ENCODE data around the gene MICB.

The MICB gene

DNA sequence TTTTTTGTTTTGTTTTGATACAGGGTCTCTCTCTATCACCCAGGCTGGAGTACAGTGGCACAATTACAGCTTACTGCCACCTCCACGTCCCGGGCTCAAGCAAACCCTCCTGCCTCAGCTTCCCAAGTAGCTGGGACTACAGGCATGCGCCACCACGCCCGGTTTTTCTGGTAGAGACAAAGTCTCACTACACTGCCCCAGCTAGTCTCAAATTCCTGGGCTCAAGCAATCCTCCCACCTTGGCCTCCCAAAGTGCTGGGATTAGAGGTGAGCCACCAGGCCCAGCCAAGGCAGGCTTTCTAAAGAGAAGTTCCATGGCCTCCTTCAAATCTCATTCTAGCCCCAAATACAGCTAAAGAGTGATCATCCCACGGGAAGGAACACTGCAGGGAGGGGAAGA is 36.1 kb downstream of the MICB start:
- Histone ChIP-seq H3K9me3 (ENCODE audit: control insufficient read depth, insufficient read depth, low read length) (no peaks in the 10 kb centered on the region), H3K9ac (ENCODE audit: low read depth, low read length) (no peak overlapping the region), H3K4me1 (ENCODE audit: insufficient read depth, low read length) (0 out of 2 replicates have a peak, but pooled peaks cover 3% of the 10 kb centered on the region), H3K36me3 (ENCODE audit: insufficient read depth, low read length) (peaks cover 60% of the 10 kb centered on the region)

DNA sequence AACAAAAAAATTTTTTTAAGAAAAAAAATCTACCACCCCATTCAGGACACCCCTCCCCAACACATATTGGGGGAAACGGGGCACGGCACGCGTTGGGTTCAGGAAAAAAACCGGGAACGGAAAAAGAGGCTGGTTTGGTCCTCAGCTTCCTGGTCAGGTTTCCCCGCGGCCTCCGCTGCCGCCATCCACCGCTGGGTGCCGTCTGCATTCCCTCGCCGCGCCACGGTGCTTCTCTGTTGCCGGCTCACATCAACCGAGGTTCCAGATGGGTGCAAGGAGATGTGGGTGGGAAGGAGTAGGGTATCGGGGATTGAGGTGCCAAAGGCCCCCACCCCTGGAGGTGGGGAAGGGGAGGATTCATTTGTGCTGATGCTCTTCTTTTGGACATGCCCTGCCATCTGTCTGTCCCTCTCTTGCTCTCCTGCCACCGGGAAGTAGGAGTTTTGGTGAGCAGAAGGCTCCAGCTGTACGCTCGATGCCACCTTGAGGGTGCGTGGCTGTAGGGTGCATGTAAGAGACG is 36.6 kb downstream of the MICB start:
- H3K4me1 ChIP-seq (ENCODE audit: insufficient read depth, low read length): 0 out of 2 replicates have a peak, but pooled peaks cover 4% of the 10 kb centered on the region
- H3K9me3 ChIP-seq (ENCODE audit: control insufficient read depth, insufficient read depth, low read length): no peaks in the 10 kb centered on the region
- H3K36me3 ChIP-seq (ENCODE audit: insufficient read depth, low read length): peaks cover 66% of the 10 kb centered on the region
- no peak overlapping the region for H3K9ac ChIP-seq (ENCODE audit: low read depth, low read length)

DNA sequence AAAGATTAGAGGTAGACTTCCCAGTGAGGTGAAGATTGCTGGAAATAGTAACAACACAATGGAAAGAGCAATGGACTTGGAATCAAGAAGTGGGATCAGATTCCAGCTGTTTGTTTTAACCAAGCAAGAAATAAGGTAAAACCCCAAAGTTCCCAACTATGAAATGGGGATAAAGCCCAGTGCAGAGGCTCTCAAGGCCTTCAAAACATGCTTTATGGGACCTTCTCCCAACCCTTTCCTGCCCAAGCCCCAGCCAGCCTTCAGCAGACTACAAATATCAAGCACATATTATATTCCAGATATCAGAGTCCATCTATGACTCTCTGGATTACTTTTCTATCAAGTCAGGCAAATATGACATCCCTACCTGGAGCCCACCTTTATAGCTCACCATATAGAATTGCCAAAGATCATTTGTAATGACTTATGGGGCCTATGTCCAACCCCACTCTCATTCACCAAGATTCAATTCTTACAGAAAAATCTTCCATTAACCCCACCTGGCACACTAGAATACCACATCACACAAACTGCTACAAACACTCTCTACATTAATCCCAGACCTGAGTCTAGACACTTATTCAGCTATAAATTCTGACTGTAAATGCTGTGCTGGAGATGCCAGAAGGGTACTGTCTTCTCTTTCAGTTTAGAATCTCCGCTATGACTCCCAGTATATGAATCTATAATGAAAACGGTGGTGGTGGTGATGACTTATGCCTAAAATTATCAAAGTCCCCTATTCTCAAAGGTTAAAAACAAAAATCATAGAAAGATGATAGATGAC is 37.8 kb downstream of the MICB start:
- Histone ChIP-seq H3K9me3 (ENCODE audit: control insufficient read depth, insufficient read depth, low read length) (no peaks in the 10 kb centered on the region), H3K9ac (ENCODE audit: low read depth, low read length) (no peak overlapping the region), H3K36me3 (ENCODE audit: insufficient read depth, low read length) (peaks cover 71% of the 10 kb centered on the region), H3K4me1 (ENCODE audit: insufficient read depth, low read length) (peaks cover 4% of the 10 kb centered on the region; the same call in 1 of the 2 replicates)

DNA sequence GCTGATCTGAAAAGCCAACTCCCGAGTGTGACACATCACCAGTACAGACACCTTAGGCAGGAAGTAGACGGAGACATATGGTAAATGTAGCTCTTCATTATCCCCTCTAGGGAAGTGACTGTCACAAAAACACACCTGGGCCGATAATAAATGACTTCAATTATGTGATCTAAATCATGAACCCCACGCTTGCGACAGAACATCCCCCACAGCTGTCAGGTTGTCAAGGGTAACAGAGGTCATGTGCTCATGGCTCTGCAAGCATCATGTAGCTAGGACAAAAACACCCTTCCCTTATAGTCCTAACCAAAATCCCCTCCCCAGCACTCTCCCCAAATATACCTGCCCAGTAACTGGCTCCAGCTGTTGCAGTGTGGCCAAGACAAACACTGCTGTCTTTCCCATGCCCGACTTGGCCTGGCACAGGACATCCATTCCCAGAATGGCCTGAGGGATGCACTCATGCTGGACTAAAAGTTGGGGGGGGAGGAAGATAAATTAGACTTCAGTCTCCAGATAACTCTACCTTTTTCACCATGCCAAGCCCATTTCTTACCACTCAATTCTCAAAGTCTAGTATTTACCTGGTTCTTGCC is 41.0 kb downstream of the MICB start:
- Histone ChIP-seq H3K9me3 (ENCODE audit: control insufficient read depth, insufficient read depth, low read length) (no peaks in the 10 kb centered on the region), H3K9ac (ENCODE audit: low read depth, low read length) (no peak overlapping the region), H3K4me1 (ENCODE audit: insufficient read depth, low read length) (peaks cover 4% of the 10 kb centered on the region; the same call in 1 of the 2 replicates), H3K36me3 (ENCODE audit: insufficient read depth, low read length) (peaks cover 61% of the 10 kb centered on the region)

DNA sequence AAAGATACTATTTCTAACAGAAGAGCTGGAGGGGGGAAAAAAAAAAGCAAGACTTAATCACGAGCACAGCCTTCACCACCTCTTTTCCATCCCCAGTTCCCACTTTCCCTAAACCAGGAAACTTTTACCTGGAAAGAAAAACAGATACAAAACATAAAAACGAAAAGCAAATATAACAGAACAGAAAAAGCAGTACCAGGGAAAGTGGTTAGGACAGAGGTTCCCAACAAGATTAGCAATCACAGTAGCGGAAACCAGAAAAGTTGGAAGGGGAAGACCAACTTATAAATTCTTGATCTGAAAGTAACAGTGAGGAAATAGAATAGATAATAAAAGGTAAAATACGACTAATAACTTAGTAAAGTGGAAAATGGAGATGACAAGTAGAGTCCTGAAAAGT is 42.7 kb downstream of the MICB start:
- H3K4me1 ChIP-seq (ENCODE audit: insufficient read depth, low read length): peaks cover 5% of the 10 kb centered on the region
- H3K9ac ChIP-seq (ENCODE audit: low read depth, low read length): peak overlapping the region; percentile 95
- no peaks in the 10 kb centered on the region for H3K9me3 ChIP-seq (ENCODE audit: control insufficient read depth, insufficient read depth, low read length)
- peaks cover 44% of the 10 kb centered on the region for H3K36me3 ChIP-seq (ENCODE audit: insufficient read depth, low read length)

DNA sequence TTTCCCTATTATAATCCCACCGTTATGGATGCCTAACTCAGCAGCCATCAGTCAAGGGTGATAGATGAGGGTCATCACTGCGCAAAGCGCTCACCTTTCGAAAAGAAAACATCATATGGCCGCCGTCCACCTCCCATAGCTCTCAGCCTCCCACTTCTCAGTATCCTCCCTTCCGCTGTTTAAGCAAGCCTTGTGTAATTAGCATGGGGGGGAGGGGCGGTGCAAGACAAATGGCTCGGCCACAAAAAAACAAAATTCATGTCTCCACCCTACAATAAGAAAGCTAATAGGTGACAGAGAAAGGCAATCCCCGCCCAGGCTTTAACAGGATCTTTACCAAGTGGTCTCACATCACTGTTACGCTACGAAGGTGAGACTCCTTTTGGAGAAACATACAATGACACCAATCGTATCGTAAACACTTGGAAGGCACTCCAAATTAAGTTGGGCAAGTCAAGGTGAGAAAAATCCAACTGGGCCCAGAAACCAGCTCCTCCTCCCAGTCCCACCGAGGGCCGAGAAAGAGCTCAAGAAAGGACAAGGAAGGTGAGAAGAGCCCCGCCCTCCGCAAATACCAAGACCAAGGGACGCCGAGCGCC is 43.2 kb downstream of the MICB start:
- peaks cover 39% of the 10 kb centered on the region for H3K36me3 ChIP-seq (ENCODE audit: insufficient read depth, low read length)
- H3K4me1 ChIP-seq (ENCODE audit: insufficient read depth, low read length): peaks cover 10% of the 10 kb centered on the region
- H3K9ac ChIP-seq (ENCODE audit: low read depth, low read length): peak overlapping the region; percentile 95
- no peaks in the 10 kb centered on the region for H3K9me3 ChIP-seq (ENCODE audit: control insufficient read depth, insufficient read depth, low read length)

DNA sequence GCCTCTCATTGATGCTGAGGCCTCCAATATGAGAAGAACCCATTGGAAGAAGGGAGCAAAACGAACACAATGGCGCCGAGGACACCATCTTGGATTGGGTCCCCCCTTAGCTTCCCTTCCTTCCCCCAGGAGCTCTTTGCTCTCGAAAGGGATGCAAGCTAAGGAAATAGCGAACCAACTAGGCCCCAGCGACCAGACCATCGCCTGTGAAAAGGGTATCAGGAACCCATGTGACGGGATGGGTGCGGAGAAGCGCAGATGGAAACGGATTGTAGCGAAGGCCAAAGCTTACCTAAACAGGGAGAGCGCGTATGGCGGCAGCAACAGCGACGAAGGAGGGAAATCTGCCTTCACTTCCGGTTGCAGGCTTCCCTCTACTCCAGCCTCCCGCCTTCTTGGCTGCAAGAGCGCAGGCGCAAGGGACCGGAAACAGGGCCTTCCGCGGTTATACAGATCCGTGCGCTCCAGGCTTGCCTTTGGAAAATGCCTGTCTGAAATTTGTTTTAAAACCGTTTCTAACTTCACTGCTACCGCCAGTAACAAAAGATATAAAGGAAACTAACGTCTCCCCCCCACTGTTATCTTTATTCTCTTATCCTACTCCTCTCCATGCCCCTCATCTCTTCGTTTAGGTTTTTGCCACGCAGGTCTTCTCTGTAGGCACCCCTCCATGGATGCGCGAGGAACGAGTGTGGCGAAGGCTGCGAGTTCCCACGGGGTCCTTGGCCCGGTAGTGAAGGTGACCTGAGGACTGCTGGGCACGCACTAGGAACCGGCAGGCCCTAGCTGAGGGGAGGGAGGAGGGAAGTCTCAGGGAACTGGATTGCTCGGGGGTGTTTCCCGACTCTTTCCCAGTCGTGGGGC is 43.9 kb downstream of the MICB start, which contains the start of gene DDX39B:
TSS of gene DDX39B (minus strand) at position 346 of the 864 bp plus-strand sequence. CDS start 1,471 bp downstream, outside the sequence.
- Histone ChIP-seq H3K4me1 (ENCODE audit: insufficient read depth, low read length) (peaks cover 10% of the 10 kb centered on the region), H3K9me3 (ENCODE audit: control insufficient read depth, insufficient read depth, low read length) (no peaks in the 10 kb centered on the region), H3K9ac (ENCODE audit: low read depth, low read length) (peak within 1 kb of the TSS; percentile 95), H3K36me3 (ENCODE audit: insufficient read depth, low read length) (peaks cover 32% of the 10 kb centered on the region)

DNA sequence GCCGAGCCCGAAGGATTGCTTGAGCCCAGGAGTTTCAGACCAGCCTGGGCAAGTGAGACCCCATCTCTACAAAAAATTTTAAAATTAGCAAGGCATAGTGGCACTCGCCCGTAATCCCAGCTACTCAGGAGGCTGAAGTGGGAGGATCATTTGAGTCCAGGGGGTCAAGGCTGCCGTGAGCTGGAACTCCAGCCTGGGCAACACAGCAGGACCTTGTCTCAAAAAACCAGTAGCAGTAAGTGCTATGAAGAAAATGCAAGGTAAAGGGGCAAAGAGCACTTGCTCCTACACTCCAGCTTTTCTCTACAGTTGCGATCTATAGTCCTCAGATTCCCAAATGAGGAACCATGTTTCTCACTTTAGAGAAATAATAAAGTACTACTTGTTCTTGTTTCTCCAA is 45.7 kb downstream of the MICB start:
- Histone ChIP-seq H3K9ac (ENCODE audit: low read depth, low read length) (no peak overlapping the region), H3K36me3 (ENCODE audit: insufficient read depth, low read length) (peaks cover 22% of the 10 kb centered on the region), H3K9me3 (ENCODE audit: control insufficient read depth, insufficient read depth, low read length) (no peaks in the 10 kb centered on the region), H3K4me1 (ENCODE audit: insufficient read depth, low read length) (peaks cover 10% of the 10 kb centered on the region)

DNA sequence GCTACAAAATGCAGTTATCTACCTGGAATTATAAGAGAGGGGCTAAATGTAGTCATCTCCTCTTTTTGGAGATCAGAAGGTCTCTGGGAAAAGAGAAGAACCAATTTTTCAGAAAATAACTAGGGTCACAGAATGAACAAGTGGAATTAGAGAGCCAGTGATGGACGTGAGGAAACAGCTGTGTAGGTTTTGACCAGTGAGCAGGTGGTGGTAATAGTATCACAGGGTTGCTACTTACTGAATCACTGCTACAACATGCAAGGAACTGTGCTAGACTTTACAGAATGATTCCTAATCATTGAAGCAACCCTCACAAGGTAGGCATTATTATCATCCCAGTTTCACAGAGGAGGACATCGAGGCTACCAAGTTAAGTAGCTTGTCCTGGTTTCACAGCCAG is 46.7 kb downstream of the MICB start:
- Histone ChIP-seq H3K9me3 (ENCODE audit: control insufficient read depth, insufficient read depth, low read length) (no peaks in the 10 kb centered on the region), H3K4me1 (ENCODE audit: insufficient read depth, low read length) (peaks cover 6% of the 10 kb centered on the region), H3K9ac (ENCODE audit: low read depth, low read length) (no peak overlapping the region), H3K36me3 (ENCODE audit: insufficient read depth, low read length) (peaks cover 11% of the 10 kb centered on the region)

DNA sequence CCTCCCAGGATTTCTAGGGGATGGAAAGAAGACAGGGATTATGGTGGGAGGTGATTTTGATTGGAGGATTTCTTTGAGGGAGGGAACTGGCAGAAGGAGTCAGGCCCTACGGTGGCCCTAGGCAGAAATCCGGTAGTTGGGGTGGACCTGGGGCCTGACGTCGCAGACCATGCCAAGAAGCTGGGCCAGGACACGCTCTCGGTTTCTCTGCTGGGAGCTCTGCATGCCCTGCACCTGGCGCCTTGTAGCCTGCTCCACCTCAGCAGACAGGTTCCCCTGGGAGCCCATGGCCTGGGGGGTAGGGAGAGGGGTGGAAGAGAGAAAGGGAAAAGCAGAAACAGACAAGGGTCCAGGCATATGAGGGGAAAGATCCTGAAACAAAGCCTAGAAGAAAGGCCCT is 47.3 kb downstream of the MICB start:
- H3K9me3 ChIP-seq (ENCODE audit: control insufficient read depth, insufficient read depth, low read length): no peaks in the 10 kb centered on the region
- H3K4me1 ChIP-seq (ENCODE audit: insufficient read depth, low read length): peaks cover 6% of the 10 kb centered on the region
- H3K9ac ChIP-seq (ENCODE audit: low read depth, low read length): no peak overlapping the region
- peaks cover 5% of the 10 kb centered on the region; the same call in 1 of the 2 replicates for H3K36me3 ChIP-seq (ENCODE audit: insufficient read depth, low read length)

DNA sequence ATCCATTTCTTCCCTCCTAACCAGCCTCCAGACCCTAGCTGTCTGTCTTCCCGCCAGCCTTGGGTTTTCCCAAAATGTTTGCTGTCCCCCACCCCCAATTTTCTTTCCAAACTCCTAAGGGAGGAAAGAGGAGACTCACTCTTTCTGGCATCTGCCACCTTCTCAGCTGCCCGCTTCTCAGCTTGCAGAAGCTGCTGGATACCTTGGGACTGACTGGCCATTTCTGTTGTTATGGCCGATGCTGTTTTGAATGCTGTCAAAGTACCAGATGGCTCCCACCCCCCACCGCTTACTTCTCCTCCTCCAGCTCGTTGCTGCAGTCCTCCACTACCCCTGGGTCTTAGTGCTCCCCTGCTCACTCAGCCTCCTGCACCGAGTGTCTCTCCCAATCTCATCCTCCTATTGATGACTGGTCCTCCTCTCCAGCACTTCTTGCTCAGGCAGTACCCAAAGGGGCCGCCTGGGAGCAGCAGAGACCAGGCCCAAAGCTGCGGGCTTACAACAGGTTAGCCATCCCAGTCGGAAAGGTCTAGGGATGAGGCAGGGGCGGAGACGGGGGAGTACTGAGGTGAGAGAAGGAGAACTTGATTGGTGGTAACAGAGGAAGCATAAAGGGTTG is 48.5 kb downstream of the MICB start, which contains the start of gene ATP6V1G2:
TSS of gene ATP6V1G2 (minus strand) at position 270 of the 619 bp plus-strand sequence. CDS start at position 221, 49 bp downstream.
- Histone ChIP-seq H3K36me3 (ENCODE audit: insufficient read depth, low read length) (no peaks in the 10 kb centered on the region), H3K9me3 (ENCODE audit: control insufficient read depth, insufficient read depth, low read length) (no peaks in the 10 kb centered on the region), H3K4me1 (ENCODE audit: insufficient read depth, low read length) (peaks cover 6% of the 10 kb centered on the region), H3K9ac (ENCODE audit: low read depth, low read length) (peak within 1 kb of the TSS; percentile 46; the same call in 1 of the 2 replicates)

DNA sequence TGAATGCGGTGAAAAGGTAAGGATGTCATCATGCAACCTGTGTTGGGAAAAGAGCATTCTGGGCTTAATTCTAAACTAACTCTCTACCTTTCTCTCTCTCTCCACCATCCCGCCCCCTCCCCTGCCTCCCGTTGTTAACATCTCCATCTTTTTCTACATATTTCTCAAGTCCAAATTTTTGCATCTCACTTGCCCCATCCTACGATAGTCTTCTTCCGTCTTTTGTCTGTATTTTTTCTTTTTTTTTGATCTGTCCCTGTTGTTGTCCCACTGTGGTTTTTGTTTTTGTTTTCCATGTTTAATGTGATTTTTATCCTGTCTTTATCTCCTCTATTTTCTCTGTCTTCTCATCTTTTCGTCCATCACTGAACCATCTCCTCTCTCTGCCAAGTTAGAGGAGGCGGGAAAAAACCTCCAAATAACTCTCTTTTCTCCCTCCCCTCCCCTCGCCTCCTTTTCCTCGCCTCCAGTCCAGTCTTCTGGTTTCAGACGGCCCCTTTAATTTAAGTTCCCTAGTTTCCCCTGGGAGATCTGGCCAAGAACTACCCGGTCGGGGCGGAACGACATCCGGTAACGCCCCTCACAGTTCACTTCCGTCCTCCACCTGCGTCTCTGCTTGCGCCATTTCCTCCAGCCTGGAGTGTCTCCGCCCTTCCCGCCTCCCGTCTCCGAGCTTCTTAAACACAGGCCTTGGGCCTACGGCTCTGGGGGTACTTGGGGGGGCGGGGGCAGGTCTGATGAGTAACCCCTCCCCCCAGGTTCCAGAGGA is 49.2 kb downstream of the MICB start, which contains the start of gene NFKBIL1:
TSS of gene NFKBIL1 (plus strand) at position 651 of the 769 bp plus-strand sequence. CDS start at position 738, 87 bp downstream.
- Histone ChIP-seq H3K36me3 (ENCODE audit: insufficient read depth, low read length) (no peaks in the 10 kb centered on the region), H3K4me1 (ENCODE audit: insufficient read depth, low read length) (peaks cover 6% of the 10 kb centered on the region), H3K9ac (ENCODE audit: low read depth, low read length) (peak within 1 kb of the TSS; percentile 46), H3K9me3 (ENCODE audit: control insufficient read depth, insufficient read depth, low read length) (no peaks in the 10 kb centered on the region)
